Left ventricle myocardium inferior (tissue), 1 donor: ENCODE results near the gene CDC42SE2. TPM values are rescaled to one million over a fixed set of nuclear protein-coding genes. Genes with fewer than 3 reads are reported as not detected.
"Not testable (repeated sequence)": the region's sequence is repeated elsewhere in the genome, so short reads cannot be mapped to it uniquely, and the experiment has no call there.

Experiments
- DNase-seq: peaks from one replicate; pipeline ENCODE4 v3.0.0-alpha.2; 2020
- H3K27ac ChIP-seq: fragments of 200-600 bp; replicated peaks from 2 replicates; pipeline ENCODE4 v1.8.0; 2021
- H3K27me3 ChIP-seq: fragments of 200-600 bp; 2 replicates; pipeline ENCODE4 v1.8.0; 2021; ENCODE audit warnings: low read depth
- H3K36me3 ChIP-seq: fragments of 200-600 bp; 2 replicates; pipeline ENCODE4 v1.8.0; 2021
- H3K4me1 ChIP-seq: fragments of 200-600 bp; 2 replicates; pipeline ENCODE4 v1.8.0; 2021
- H3K4me3 ChIP-seq: fragments of 200-600 bp; 2 replicates; pipeline ENCODE4 v1.8.0; 2021; ENCODE audit warnings: mild to moderate bottlenecking, moderate library complexity
- H3K9me3 ChIP-seq: fragments of 200-600 bp; replicated peaks from 2 replicates; pipeline ENCODE4 v1.8.0; 2021
- CTCF ChIP-seq: fragments of 200-600 bp; IDR thresholded peaks from 2 replicates; pipeline ENCODE4 v1.8.0; 2021; ENCODE audit warnings: antibody characterized with exemption, mild to moderate bottlenecking, borderline replicate concordance
- intact Hi-C: fragments of 100-400 bp; cut with micrococcal nuclease; formaldehyde crosslinking; loops from one replicate; pipeline ENCODE4 v1.11.0; 2022
- total RNA-seq: library from RNA; stranded (reverse); fragmentation: NEBNext Ultra II Directional; extraction: Animal tissue kit (Norgen Biotek cat#: 25700); gene quantifications from one replicate; pipeline ENCODE4 v1.2.1, GENCODE V29; 2021
- donor health status: DM: no; HTN: yes; CAD: no; lungs with severe emphysema.

Gene CDC42SE2
- total RNA-seq, 1 donor from 2014 or later: 10.3 TPM

DNA sequence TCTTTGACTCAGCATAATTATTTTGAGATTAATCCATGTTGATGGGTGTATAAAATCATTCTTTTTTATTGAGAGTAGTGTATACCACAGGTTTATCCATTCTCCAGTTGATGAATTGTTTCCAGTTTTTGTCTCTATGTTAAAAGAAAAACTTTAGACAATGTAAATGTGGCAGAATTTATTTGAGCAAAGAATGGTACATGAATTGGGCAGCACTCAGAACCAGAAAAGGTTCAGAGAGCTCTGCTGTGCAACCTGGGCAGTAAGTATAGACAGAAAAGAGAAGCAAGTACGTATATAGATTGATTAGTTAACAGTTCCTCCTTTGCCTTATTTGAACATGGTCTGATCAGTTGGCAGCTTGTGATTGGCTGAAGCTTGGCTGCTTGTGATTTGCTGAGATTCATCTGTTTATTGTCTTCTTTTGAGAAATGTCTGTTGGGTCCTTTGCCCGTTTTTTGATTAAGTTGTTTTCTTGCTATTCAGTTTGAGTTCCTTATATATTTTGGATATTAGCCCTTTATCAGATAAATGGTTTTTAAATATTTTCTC lies 41.4 kb downstream of the CDC42SE2 start:
- Histone ChIP-seq H3K4me3 (no peak overlapping the region), H3K4me1 (peaks cover 12% of the 10 kb centered on the region), H3K36me3 (no peaks in the 10 kb centered on the region), H3K27me3 (no peaks in the 10 kb centered on the region), H3K27ac (no peak overlapping the region), H3K9me3 (peaks cover 13% of the 10 kb centered on the region)
- DNase-seq: no peak
- TF ChIP-seq CTCF: no peak
- intact Hi-C loops: no loop called here

DNA sequence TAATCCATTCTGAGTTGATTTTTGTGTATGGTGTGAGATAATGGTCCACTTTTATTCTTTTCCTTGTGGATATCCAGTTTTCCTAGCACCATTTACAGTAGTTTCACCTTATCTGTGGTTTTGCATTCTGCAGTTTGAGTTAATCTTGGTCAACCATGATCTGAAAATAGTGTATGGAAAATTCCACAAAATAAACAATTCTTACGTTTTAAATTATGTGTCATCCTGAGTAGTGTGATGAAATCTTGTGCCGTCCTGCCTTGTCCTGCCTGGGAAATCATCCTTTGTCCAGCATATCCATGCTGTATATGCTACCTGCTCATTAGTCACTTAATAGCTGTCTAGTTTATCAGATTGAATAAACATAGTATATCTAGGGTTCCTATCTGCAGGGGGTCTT lies 42.1 kb downstream of the CDC42SE2 start:
- Histone ChIP-seq H3K27me3 (no peaks in the 10 kb centered on the region), H3K4me1 (peaks cover 12% of the 10 kb centered on the region), H3K27ac (no peak overlapping the region), H3K36me3 (no peaks in the 10 kb centered on the region), H3K9me3 (peaks cover 13% of the 10 kb centered on the region), H3K4me3 (no peak overlapping the region)
- DNase-seq: no peak
- no peak for TF ChIP-seq CTCF
- intact Hi-C loops: no loop called here

- intact Hi-C loops, H3K9me3 ChIP-seq, H3K27ac ChIP-seq, H3K27me3 ChIP-seq, DNase-seq, H3K36me3 ChIP-seq, H3K4me3 ChIP-seq, H3K4me1 ChIP-seq: not testable (repeated sequence)
These were observed 48.5 kb downstream of the CDC42SE2 start for GRCh38 chr5:131312235-131312772.

DNA sequence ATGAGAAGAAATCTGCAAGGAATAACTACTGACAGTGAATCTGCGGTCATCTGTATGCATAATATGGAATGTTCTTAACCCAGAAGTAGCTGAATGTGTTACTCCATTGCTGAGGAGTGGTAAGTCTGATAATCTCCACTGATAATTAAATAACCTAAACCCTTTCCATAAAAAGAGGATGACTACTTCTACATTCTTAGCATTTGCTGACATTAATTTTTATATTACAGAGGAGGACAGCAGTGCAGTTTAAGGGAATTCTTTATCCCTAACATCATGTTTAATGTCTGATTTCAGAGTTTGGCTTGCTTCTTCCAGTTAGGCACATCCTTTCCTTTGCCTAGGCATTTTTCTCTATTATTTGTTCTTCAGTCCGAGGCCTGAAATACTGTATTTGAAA lies 52.2 kb downstream of the CDC42SE2 start:
- TF ChIP-seq CTCF: no peak
- intact Hi-C loops: no loop called here
- Histone ChIP-seq H3K4me1 (no peaks in the 10 kb centered on the region), H3K27me3 (no peaks in the 10 kb centered on the region), H3K9me3 (no peaks in the 10 kb centered on the region), H3K27ac (no peak overlapping the region), H3K4me3 (no peak overlapping the region), H3K36me3 (peaks cover 14% of the 10 kb centered on the region)
- DNase-seq: no peak

- Histone ChIP-seq H3K4me1 (no peaks in the 10 kb centered on the region), H3K27me3 (no peaks in the 10 kb centered on the region), H3K9me3 (no peaks in the 10 kb centered on the region), H3K27ac (no peak overlapping the region), H3K4me3 (no peak overlapping the region), H3K36me3 (peaks cover 14% of the 10 kb centered on the region)
- no peak for TF ChIP-seq CTCF
- no peak for DNase-seq
- intact Hi-C loops: no loop called here
These were observed 53.0 kb downstream of the CDC42SE2 start for GRCh38 chr5:131316822-131317221.

DNA sequence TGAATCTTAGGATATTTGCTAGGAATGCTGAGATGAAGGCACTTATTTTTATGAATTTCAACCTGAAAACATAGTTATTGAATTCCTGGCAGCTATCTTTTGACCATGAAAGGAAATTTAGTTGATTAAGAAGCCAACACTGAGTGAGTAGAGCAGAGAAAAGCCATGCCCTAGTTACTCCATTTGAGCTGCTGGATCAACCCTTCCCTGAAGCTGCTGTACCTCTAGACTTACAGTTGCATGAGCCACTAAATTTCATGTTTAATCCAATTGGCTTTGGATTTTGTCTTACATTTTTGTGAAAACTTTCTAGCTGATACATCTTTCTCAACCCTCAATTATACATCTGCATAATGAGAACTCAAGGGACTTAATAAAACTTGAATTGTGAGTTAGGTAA lies 54.6 kb downstream of the CDC42SE2 start:
- no peak for DNase-seq
- Histone ChIP-seq H3K4me3 (no peak overlapping the region), H3K27ac (no peak overlapping the region), H3K36me3 (peaks cover 14% of the 10 kb centered on the region), H3K9me3 (no peaks in the 10 kb centered on the region), H3K4me1 (peaks cover 13% of the 10 kb centered on the region), H3K27me3 (no peaks in the 10 kb centered on the region)
- no peak for TF ChIP-seq CTCF
- intact Hi-C loops: no loop called here
